Activated B cell treated with CpG ODN at 0.5 μM for 24 hours (primary cell): ENCODE measurements around the gene NUBPL. TPM values are rescaled to one million over a fixed set of nuclear protein-coding genes. Genes with fewer than 3 reads are reported as not detected.

Experiments
- ATAC-seq: fragments of 200-7000 bp; cut with Tn5 transposase; one replicate; pipeline ENCODE4 v1.10.0; 2021; ENCODE audit warnings: low read depth, mild to moderate bottlenecking, moderate library complexity
- CTCF ChIA-PET: fragments of 350-600 bp; sonication (Branson Sonifier 250); formaldehyde crosslinking; loops from one replicate; lab custom pipeline; 2021; ENCODE audit warnings: antibody characterized with exemption; lab: Charles Lee
- POLR2A ChIA-PET: fragments of 350-600 bp; sonication (Branson Sonifier 250); formaldehyde crosslinking; loops from one replicate; lab custom pipeline; 2021; ENCODE audit warnings: antibody characterized with exemption; lab: Charles Lee
- DNase-seq: peaks from one replicate; pipeline ENCODE4 v3.0.0; 2022
- H3K27ac Mint-ChIP-seq: one replicate; pipeline ENCODE4 v1.8.0; 2020; ENCODE audit warnings: mixed read lengths
- H3K27me3 Mint-ChIP-seq: one replicate; pipeline ENCODE4 v1.8.0; 2021; ENCODE audit warnings: mixed read lengths
- H3K36me3 Mint-ChIP-seq: one replicate; pipeline ENCODE4 v1.8.0; 2021; ENCODE audit warnings: low read depth, mixed read lengths
- H3K4me1 Mint-ChIP-seq: one replicate; pipeline ENCODE4 v1.8.0; 2021; ENCODE audit warnings: mixed read lengths
- H3K4me3 Mint-ChIP-seq: one replicate; pipeline ENCODE4 v1.8.0; 2020; ENCODE audit warnings: mild to moderate bottlenecking, mixed read lengths
- H3K9me3 Mint-ChIP-seq: one replicate; pipeline ENCODE4 v1.8.0; 2020; ENCODE audit warnings: mixed read lengths
- intact Hi-C: fragments of 100-400 bp; cut with micrococcal nuclease; formaldehyde crosslinking; loops from one replicate; pipeline ENCODE4 v1.15.1; 2024
- total RNA-seq: library from RNA; stranded (reverse); gene quantifications from 2 replicates; pipeline ENCODE4 v1.2.3, GENCODE V29; 2022
- TF ChIP-seq, protein P1 (sequence below): fragments of 200-600 bp; IDR thresholded peaks from one replicate; pipeline ENCODE4 v1.8.0; 2022; ENCODE audit warnings: antibody characterized with exemption, mild to moderate bottlenecking

NUBPL gene
- total RNA-seq, 1 donor from 2014 or later: 11.7 TPM

GRCh38 chr14:31716208-31716607 is 155.0 kb downstream of the NUBPL start:
- CTCF ChIA-PET: no interaction called here
- DNase-seq: no peak
- Mint-ChIP-seq H3K27me3 (no peaks in the 10 kb centered on the region), H3K36me3 (peaks cover 22% of the 10 kb centered on the region), H3K4me1 (no peaks in the 10 kb centered on the region), H3K27ac (no peak overlapping the region), H3K9me3 (peaks cover 3% of the 10 kb centered on the region), H3K4me3 (no peak overlapping the region)
- TF ChIP-seq, protein P1, sequence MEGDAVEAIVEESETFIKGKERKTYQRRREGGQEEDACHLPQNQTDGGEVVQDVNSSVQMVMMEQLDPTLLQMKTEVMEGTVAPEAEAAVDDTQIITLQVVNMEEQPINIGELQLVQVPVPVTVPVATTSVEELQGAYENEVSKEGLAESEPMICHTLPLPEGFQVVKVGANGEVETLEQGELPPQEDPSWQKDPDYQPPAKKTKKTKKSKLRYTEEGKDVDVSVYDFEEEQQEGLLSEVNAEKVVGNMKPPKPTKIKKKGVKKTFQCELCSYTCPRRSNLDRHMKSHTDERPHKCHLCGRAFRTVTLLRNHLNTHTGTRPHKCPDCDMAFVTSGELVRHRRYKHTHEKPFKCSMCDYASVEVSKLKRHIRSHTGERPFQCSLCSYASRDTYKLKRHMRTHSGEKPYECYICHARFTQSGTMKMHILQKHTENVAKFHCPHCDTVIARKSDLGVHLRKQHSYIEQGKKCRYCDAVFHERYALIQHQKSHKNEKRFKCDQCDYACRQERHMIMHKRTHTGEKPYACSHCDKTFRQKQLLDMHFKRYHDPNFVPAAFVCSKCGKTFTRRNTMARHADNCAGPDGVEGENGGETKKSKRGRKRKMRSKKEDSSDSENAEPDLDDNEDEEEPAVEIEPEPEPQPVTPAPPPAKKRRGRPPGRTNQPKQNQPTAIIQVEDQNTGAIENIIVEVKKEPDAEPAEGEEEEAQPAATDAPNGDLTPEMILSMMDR: no peak
- POLR2A ChIA-PET: no interaction called here
- ATAC-seq: no peak
- intact Hi-C loops: no loop called here

DNA sequence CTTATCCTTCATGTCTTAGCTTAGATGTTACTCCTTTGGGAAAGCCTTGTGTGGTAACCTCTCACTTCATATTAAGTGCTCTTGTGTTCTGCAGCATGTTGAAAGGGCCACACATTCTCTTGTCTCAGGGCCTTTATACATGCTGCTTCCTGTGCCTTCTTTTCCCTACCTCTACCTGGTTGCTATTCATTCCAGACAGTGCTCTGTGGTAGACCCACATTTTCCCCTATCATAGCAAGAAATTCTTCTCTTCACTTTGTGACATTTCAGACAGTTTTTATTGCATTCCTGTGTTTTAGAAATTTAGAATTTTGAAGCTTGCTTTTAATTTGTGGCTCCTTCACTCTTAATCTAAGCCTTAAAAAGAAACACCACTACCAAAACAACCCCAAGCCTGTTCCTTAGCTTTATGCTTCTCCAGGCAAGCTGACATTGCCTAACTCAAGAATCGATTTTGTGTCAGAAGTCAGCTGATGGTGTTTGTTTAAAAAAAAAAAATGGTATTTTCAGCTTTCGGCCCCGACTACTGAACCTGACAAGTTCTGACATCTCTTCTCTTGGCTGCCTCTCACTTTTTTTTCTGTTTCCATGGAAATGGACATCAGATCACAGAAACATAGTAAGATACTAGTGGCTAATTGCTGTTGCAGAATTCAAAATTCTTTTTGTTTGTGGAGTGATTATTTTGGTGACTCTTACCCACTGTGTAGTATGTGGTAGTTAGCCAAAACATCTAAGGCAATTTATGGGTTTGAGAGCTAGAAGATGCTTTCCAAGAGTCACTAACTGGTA is 156.3 kb downstream of the NUBPL start:
- H3K9me3 Mint-ChIP-seq: peaks cover 5% of the 10 kb centered on the region
- H3K4me1 Mint-ChIP-seq: no peaks in the 10 kb centered on the region
- ChIA-PET POLR2A (no interaction called here), CTCF (no interaction called here)
- peaks cover 19% of the 10 kb centered on the region for H3K36me3 Mint-ChIP-seq
- DNase-seq: no peak
- H3K27ac Mint-ChIP-seq: no peak overlapping the region
- H3K27me3 Mint-ChIP-seq: no peaks in the 10 kb centered on the region
- no peak overlapping the region for H3K4me3 Mint-ChIP-seq
- intact Hi-C loops: no loop called here
- TF ChIP-seq, protein P1: no peak
- no peak for ATAC-seq

- Mint-ChIP-seq H3K27ac (no peak overlapping the region), H3K4me1 (no peaks in the 10 kb centered on the region), H3K9me3 (peaks cover 7% of the 10 kb centered on the region), H3K27me3 (no peaks in the 10 kb centered on the region), H3K4me3 (no peak overlapping the region), H3K36me3 (peaks cover 12% of the 10 kb centered on the region)
- CTCF ChIA-PET: no interaction called here
- ATAC-seq (no peak), DNase-seq (no peak)
- TF ChIP-seq, protein P1: no peak
- POLR2A ChIA-PET: no interaction called here
- intact Hi-C loops: no loop called here
Measured at GRCh38 chr14:31718585-31718984, 157.4 kb downstream of the NUBPL start.

DNA sequence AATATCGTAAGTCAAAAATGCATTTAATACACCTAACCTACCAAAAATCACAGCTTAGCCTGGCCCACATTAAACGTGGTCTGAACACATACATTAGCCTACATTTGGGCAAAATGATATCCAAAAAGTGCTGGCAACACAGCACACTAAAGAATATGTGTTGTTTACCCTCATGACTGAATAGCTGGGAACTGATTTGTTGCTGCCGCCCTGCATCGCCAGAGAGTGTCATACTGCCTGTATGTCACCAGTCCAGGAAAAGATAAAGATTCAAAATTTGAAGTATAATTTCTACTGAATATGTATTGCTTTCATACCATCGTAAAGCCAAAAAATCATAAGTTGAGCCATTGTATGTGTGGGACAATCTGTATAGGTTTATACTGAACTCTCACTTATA is 157.8 kb downstream of the NUBPL start:
- peaks cover 7% of the 10 kb centered on the region for H3K9me3 Mint-ChIP-seq

GRCh38 chr14:31726337-31726736 is 165.1 kb downstream of the NUBPL start:
- intact Hi-C loops: no loop called here
- no peaks in the 10 kb centered on the region for H3K4me1 Mint-ChIP-seq
- no peak for ATAC-seq
- peaks cover 18% of the 10 kb centered on the region for H3K9me3 Mint-ChIP-seq
- no peak overlapping the region for H3K4me3 Mint-ChIP-seq
- TF ChIP-seq, protein P1: no peak
- CTCF ChIA-PET: no interaction called here
- no peak overlapping the region for H3K27ac Mint-ChIP-seq
- H3K36me3 Mint-ChIP-seq: peaks cover 23% of the 10 kb centered on the region
- POLR2A ChIA-PET: interaction anchor here (0.6 kb wide), 1 partner anchor 364 kb away, joined by 3 read pairs; no protein-coding TSS in a partner anchor
- no peak for DNase-seq
- no peaks in the 10 kb centered on the region for H3K27me3 Mint-ChIP-seq

More for the DNA sequence above, 157.8 kb downstream of the NUBPL start:
- intact Hi-C loops: no loop called here
- Mint-ChIP-seq H3K36me3 (peaks cover 12% of the 10 kb centered on the region), H3K4me3 (no peak overlapping the region), H3K27ac (no peak overlapping the region), H3K4me1 (no peaks in the 10 kb centered on the region), H3K27me3 (no peaks in the 10 kb centered on the region)
- ChIA-PET CTCF (no interaction called here), POLR2A (no interaction called here)
- DNase-seq (no peak), ATAC-seq (no peak)
- TF ChIP-seq, protein P1: no peak
